Keratinocyte (primary cell): ENCODE results near the gene SALL2. TPM values are rescaled to one million over a fixed set of nuclear protein-coding genes. Genes with fewer than 3 reads are reported as not detected.

Source experiments
- DNase-seq: peaks from one replicate; pipeline ENCODE4 v3.0.0-alpha.2; 2011; ENCODE audit warnings: low read depth, missing footprints, low spot score
- FAIRE-seq: peaks from 2 replicates; lab custom pipeline; 2011; peaks lifted over from hg19 to GRCh38; lab: Jason Lieb, UNC
- H2AFZ ChIP-seq: 2 replicates; pipeline ENCODE4 v1.6.0; 2012; ENCODE audit warnings: low read length, control low read depth, inconsistent platforms; ENCODE audit not compliant: control insufficient read depth
- H3K27ac ChIP-seq: 2 replicates; pipeline ENCODE4 v1.5.1; 2011; ENCODE audit warnings: low read length; ENCODE audit not compliant: control insufficient read depth, insufficient read depth
- H3K27me3 ChIP-seq: 3 replicates; pipeline ENCODE4 v1.6.0; 2011; ENCODE audit warnings: low read length; ENCODE audit not compliant: control insufficient read depth, insufficient read depth; ENCODE audit errors: extremely low read depth
- H3K36me3 ChIP-seq, 2 experiments: 2 replicates in 1 of 2; 3 replicates in 1 of 2; pipeline ENCODE4 v1.5.1; 2011; ENCODE audit warnings: low read length in 2 of 2, mild to moderate bottlenecking in 1 of 2; ENCODE audit not compliant: control insufficient read depth in 2 of 2, insufficient read depth in 2 of 2; ENCODE audit errors: extremely low read depth in 1 of 2
- H3K4me1 ChIP-seq: 3 replicates; pipeline ENCODE4 v1.5.1; 2011; ENCODE audit warnings: low read length; ENCODE audit not compliant: control insufficient read depth, insufficient read depth; ENCODE audit errors: extremely low read depth
- H3K4me2 ChIP-seq: 3 replicates; pipeline ENCODE4 v1.6.0; 2011; ENCODE audit warnings: low read depth, low read length; ENCODE audit not compliant: control insufficient read depth, insufficient read depth; ENCODE audit errors: extremely low read depth
- H3K4me3 ChIP-seq, 3 experiments: fragments of 200-600 bp in 1 of 3; sonication (generic) in 1 of 3; 2 replicates in 2 of 3; 3 replicates in 1 of 3; pipeline ENCODE4 v1.5.1; 2011 to 2016; ENCODE audit warnings: low read length in 3 of 3, mild to moderate bottlenecking in 3 of 3, control low read depth in 2 of 3, inconsistent platforms in 1 of 3, low read depth in 1 of 3, mixed read lengths in 1 of 3, mixed run types in 1 of 3, moderate library complexity in 1 of 3; ENCODE audit not compliant: control insufficient read depth in 2 of 3, insufficient read depth in 2 of 3; ENCODE audit errors: extremely low read depth in 1 of 3
- H3K79me2 ChIP-seq: 2 replicates; pipeline ENCODE4 v1.6.0; 2012; ENCODE audit warnings: low read length; ENCODE audit not compliant: control insufficient read depth, insufficient read depth
- H3K9ac ChIP-seq: 3 replicates; pipeline ENCODE4 v1.6.0; 2011; ENCODE audit warnings: low read length; ENCODE audit not compliant: control insufficient read depth, insufficient read depth; ENCODE audit errors: extremely low read depth
- H3K9me1 ChIP-seq: 3 replicates; pipeline ENCODE4 v1.6.0; 2011; ENCODE audit warnings: low read length; ENCODE audit not compliant: control insufficient read depth, insufficient read depth; ENCODE audit errors: extremely low read depth
- H3K9me3 ChIP-seq: 2 replicates; pipeline ENCODE4 v1.5.1; 2012; ENCODE audit warnings: low read depth, low read length; ENCODE audit not compliant: control insufficient read depth
- H4K20me1 ChIP-seq: 3 replicates; pipeline ENCODE4 v1.6.0; 2011; ENCODE audit warnings: low read length; ENCODE audit not compliant: control insufficient read depth, insufficient read depth; ENCODE audit errors: extremely low read depth
- EZH2 ChIP-seq: IDR thresholded peaks from one replicate; pipeline ENCODE4 v1.6.1; 2012; ENCODE audit warnings: inconsistent platforms, mild to moderate bottlenecking, low read length, moderate library complexity
- dilution Hi-C: fragments of 300-500 bp; cut with MboI; formaldehyde crosslinking; loops from one replicate; pipeline ENCODE4 v1.7.0; 2020; ENCODE audit warnings: low sequenced_read_pairs; ENCODE audit not compliant: extremely low pct_ligation_motif_present
- polyA plus RNA-seq, 5 experiments: library from polyadenylated mRNA; depleted of rRNA in 3 of 5; stranded (reverse) in 3 of 5; stranded (forward) in 1 of 5; unstranded in 1 of 5; fragments of >200 nt; gene quantifications; 1 replicate in 1 of 5; 2 replicates in 3 of 5; 3 replicates in 1 of 5; pipeline versions ENCODE4 v1.2.1 to v1.2.3, GENCODE V29; 2011 to 2012; ENCODE audit warnings: missing spikeins in 2 of 5, low read depth in 1 of 5, low replicate concordance in 1 of 5
- TF ChIP-seq, protein P1 (sequence below), 3 experiments: IDR thresholded peaks in 1 of 3; conservative IDR thresholded peaks in 1 of 3; optimal IDR thresholded peaks in 1 of 3; 2 replicates in 2 of 3; 3 replicates in 1 of 3; pipeline versions ENCODE3 to v1.5.1; 2011; ENCODE audit warnings: low read length in 3 of 3, mild to moderate bottlenecking in 3 of 3, moderate library complexity in 2 of 3, control low read depth in 1 of 3, inconsistent platforms in 1 of 3; ENCODE audit not compliant: insufficient read depth in 2 of 3; ENCODE audit errors: extremely low read depth in 1 of 3

The SALL2 gene
- polyA plus RNA-seq, 1 donor (not counting 4 experiments of a cell fraction or from before 2014, with no cell fraction given) = 0.64 TPM

GRCh38 chr14:21529515-21529914, 3.4 kb upstream of the SALL2 start:
- dilution Hi-C loops = no loop called here
- Histone ChIP-seq H3K27ac (no peak overlapping the region), H3K9me1 (no peaks in the 10 kb centered on the region), H4K20me1 (no peaks in the 10 kb centered on the region), H3K27me3 (no peaks in the 10 kb centered on the region), H3K9ac (no peak overlapping the region), H3K9me3 (no peaks in the 10 kb centered on the region), H3K4me3 (no peak overlapping the region), H3K36me3 (no peaks in the 10 kb centered on the region), H3K4me2 (no peak overlapping the region), H3K79me2 (no peaks in the 10 kb centered on the region), H3K4me1 (peaks cover 5% of the 10 kb centered on the region), H2AFZ (no peak overlapping the region)
- TF ChIP-seq, protein P1, sequence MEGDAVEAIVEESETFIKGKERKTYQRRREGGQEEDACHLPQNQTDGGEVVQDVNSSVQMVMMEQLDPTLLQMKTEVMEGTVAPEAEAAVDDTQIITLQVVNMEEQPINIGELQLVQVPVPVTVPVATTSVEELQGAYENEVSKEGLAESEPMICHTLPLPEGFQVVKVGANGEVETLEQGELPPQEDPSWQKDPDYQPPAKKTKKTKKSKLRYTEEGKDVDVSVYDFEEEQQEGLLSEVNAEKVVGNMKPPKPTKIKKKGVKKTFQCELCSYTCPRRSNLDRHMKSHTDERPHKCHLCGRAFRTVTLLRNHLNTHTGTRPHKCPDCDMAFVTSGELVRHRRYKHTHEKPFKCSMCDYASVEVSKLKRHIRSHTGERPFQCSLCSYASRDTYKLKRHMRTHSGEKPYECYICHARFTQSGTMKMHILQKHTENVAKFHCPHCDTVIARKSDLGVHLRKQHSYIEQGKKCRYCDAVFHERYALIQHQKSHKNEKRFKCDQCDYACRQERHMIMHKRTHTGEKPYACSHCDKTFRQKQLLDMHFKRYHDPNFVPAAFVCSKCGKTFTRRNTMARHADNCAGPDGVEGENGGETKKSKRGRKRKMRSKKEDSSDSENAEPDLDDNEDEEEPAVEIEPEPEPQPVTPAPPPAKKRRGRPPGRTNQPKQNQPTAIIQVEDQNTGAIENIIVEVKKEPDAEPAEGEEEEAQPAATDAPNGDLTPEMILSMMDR (optimal IDR thresholded peaks at IDR 0.05 in 1 of 3, IDR thresholded peaks at IDR 0.05 in 1 of 3, conservative IDR thresholded peaks at IDR 0.05 in 1 of 3; ENCODE audit: extremely low read depth in 1 of 3, insufficient read depth in 2 of 3, low read length in 3 of 3) = no peak
- no peak for TF ChIP-seq EZH2
- DNase-seq (no peak), FAIRE-seq (no peak)

DNA sequence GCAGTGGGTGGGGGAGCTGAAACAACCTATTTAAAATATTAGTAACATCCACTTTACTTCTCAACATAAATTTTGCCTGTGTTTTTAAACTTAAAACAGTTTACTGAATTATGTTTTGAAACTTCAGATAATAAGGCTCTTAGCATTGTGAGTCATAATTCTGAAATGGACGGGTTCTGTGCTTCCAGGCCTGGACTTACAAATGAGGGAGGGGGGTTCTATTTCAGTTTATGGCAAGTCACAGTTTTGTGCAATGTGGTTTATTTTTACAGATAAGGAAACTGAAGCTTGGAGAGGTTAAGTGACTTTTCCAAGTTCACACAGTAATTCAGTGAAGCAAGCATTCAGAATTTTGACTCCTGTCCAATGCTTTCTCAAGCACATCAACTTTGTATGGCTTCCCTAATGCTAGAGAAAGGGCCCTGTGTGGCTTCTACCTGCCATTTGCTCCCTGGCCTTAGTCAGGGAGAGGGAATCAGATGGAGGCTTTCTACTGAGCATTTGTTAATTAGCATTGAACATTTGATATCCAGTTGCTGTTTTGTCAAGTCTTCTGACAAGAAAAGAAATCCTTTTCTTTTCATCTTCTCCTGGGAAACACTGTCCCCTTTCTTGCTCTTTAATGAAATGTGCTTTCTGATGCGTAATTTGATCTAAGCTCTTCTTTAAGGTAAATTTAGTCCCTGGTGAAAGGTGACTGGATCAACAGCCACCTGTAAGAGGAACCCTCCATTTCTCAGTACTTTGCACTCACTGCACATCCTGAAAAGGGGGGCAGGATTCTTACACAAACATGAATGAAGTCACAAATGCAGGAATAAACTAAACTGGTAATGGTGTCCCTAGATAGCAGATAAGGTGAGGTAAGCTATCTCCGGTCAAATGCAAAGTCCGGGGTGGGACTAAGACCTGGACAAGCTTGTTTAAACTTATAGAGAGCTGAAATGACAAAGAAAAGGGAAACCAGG, 2.5 kb upstream of the SALL2 start:
- no peak for DNase-seq
- no peaks in the 10 kb centered on the region for H3K27me3 ChIP-seq
- H3K4me2 ChIP-seq = no peak overlapping the region
- no peak overlapping the region for H2AFZ ChIP-seq
- H3K9me3 ChIP-seq = no peaks in the 10 kb centered on the region
- H3K4me3 ChIP-seq = no peak overlapping the region
- H3K9me1 ChIP-seq = no peaks in the 10 kb centered on the region
- no peak overlapping the region for H3K9ac ChIP-seq
- H3K4me1 ChIP-seq = peaks cover 5% of the 10 kb centered on the region
- H3K79me2 ChIP-seq = no peaks in the 10 kb centered on the region
- H3K36me3 ChIP-seq = no peaks in the 10 kb centered on the region
- no peak for FAIRE-seq
- TF ChIP-seq, protein P1 (optimal IDR thresholded peaks at IDR 0.05 in 1 of 3, IDR thresholded peaks at IDR 0.05 in 1 of 3, conservative IDR thresholded peaks at IDR 0.05 in 1 of 3; ENCODE audit: extremely low read depth in 1 of 3, insufficient read depth in 2 of 3, low read length in 3 of 3) = no peak
- TF ChIP-seq EZH2 = no peak
- H4K20me1 ChIP-seq = no peaks in the 10 kb centered on the region
- no peak overlapping the region for H3K27ac ChIP-seq
- dilution Hi-C loops = no loop called here
